Liver (tissue), 9 donors: Measurements from ENCODE around the gene RYR2. TPM values are rescaled to one million over a fixed set of nuclear protein-coding genes. Genes with fewer than 3 reads are reported as not detected.

Source experiments
- DNase-seq: peaks from one replicate; pipeline ENCODE4 v3.0.0-alpha.2; 2017; ENCODE audit warnings: low spot score
- H3K27ac ChIP-seq, 2 donors: one replicate each; pipeline ENCODE4 v1.7.0; 2013; ENCODE audit warnings: inconsistent platforms in 2 of 2, low read length in 2 of 2, control low read depth in 1 of 2, low read depth in 1 of 2, mild to moderate bottlenecking in 1 of 2
- H3K27me3 ChIP-seq, 4 donors: one replicate each; pipeline versions ENCODE4 v1.6.1 to v1.7.0; 2013; ENCODE audit warnings: low read length in 3 of 4, inconsistent platforms in 1 of 4, mild to moderate bottlenecking in 1 of 4, moderate library complexity in 1 of 4; ENCODE audit not compliant: control insufficient read depth in 4 of 4, insufficient read depth in 4 of 4
- H3K36me3 ChIP-seq, 4 donors: one replicate each; pipeline versions ENCODE4 v1.6.1 to v1.7.0; 2013; ENCODE audit warnings: low read length in 3 of 4, mild to moderate bottlenecking in 3 of 4, low read depth in 1 of 4, moderate library complexity in 1 of 4; ENCODE audit not compliant: control insufficient read depth in 4 of 4, insufficient read depth in 3 of 4
- H3K4me1 ChIP-seq, 4 donors: one replicate each; pipeline versions ENCODE4 v1.6.1 to v1.7.0; 2013; ENCODE audit warnings: low read length in 3 of 4, mild to moderate bottlenecking in 3 of 4, moderate library complexity in 1 of 4; ENCODE audit not compliant: control insufficient read depth in 4 of 4, insufficient read depth in 4 of 4
- H3K4me3 ChIP-seq, 3 donors: one replicate each; pipeline versions ENCODE4 v1.6.1 to v1.7.0; 2013; ENCODE audit warnings: low read length in 3 of 3, control low read depth in 1 of 3, low read depth in 1 of 3, mild to moderate bottlenecking in 1 of 3
- H3K9ac ChIP-seq, 2 donors: one replicate each; pipeline ENCODE4 v1.7.0; 2013; ENCODE audit warnings: low read length in 2 of 2, mild to moderate bottlenecking in 2 of 2, moderate library complexity in 2 of 2, control low read depth in 1 of 2, low read depth in 1 of 2
- H3K9me3 ChIP-seq, 4 donors: one replicate each; pipeline versions ENCODE4 v1.6.1 to v1.7.0; 2013; ENCODE audit warnings: low read length in 3 of 4; ENCODE audit not compliant: control insufficient read depth in 4 of 4
- ATF3 ChIP-seq: IDR thresholded peaks from 2 replicates; pipeline ENCODE4 v1.6.1; 2016; ENCODE audit warnings: antibody characterized with exemption
- EGR1 ChIP-seq, 2 donors: IDR thresholded peaks; 2 replicates each; pipeline ENCODE4 v1.6.1; 2016 to 2018; ENCODE audit warnings: antibody characterized with exemption in 2 of 2, low read depth in 2 of 2
- FOXA1 ChIP-seq: IDR thresholded peaks from 2 replicates; pipeline ENCODE4 v1.6.1; 2016; ENCODE audit warnings: antibody characterized with exemption
- GABPA ChIP-seq, 2 donors: IDR thresholded peaks in 1 of 2; conservative IDR thresholded peaks in 1 of 2; 2 replicates each; pipeline ENCODE4 v1.6.1; 2016; ENCODE audit warnings: antibody characterized with exemption in 2 of 2, mild to moderate bottlenecking in 1 of 2, moderate library complexity in 1 of 2
- HNF4A ChIP-seq, 2 donors: conservative IDR thresholded peaks; 2 replicates each; pipeline ENCODE4 v1.6.1; 2016; ENCODE audit warnings: antibody characterized with exemption in 2 of 2, mild to moderate bottlenecking in 2 of 2
- JUND ChIP-seq, 2 donors: IDR thresholded peaks; 2 replicates each; pipeline ENCODE4 v1.6.1; 2016; ENCODE audit warnings: antibody characterized with exemption in 2 of 2
- RAD21 ChIP-seq, 2 donors: IDR thresholded peaks; 2 replicates each; pipeline ENCODE4 v1.6.1; 2016; ENCODE audit warnings: antibody characterized with exemption in 2 of 2, mild to moderate bottlenecking in 2 of 2
- SP1 ChIP-seq: IDR thresholded peaks from 2 replicates; pipeline ENCODE4 v1.6.1; 2018; ENCODE audit warnings: antibody characterized with exemption, mild to moderate bottlenecking
- TAF1 ChIP-seq: conservative IDR thresholded peaks from 2 replicates; pipeline ENCODE4 v1.6.1; 2016; ENCODE audit warnings: antibody characterized with exemption, mild to moderate bottlenecking
- ZBTB33 ChIP-seq: IDR thresholded peaks from 2 replicates; pipeline ENCODE4 v1.6.1; 2016; ENCODE audit warnings: antibody characterized with exemption
- WGBS: extraction: QIAGEN DNeasy Blood & Tissue Kit; methylation state at CpG from one replicate; pipeline ENCODE4 v1.1.7; 2013; 5-methylcytosine and 5-hydroxymethylcytosine counted together
- polyA plus RNA-seq, 2 donors: library from polyadenylated mRNA; stranded (reverse) in 1 of 2; unstranded in 1 of 2; fragments of 200-250 nt in 1 of 2; fragments of >200 nt in 1 of 2; fragmentation: Nextera tagmentation in 1 of 2; extraction: Ambion mirVana in 1 of 2; gene quantifications; one replicate each; pipeline versions ENCODE4 v1.2.1 to v1.2.3, GENCODE V29; 2013 to 2015
- total RNA-seq, 2 donors: library from RNA; depleted of rRNA; stranded (reverse); fragments of >200 nt; gene quantifications; one replicate each; pipeline ENCODE4 v1.2.3, GENCODE V29; 2014
- TF ChIP-seq, protein P1 (sequence below): fragments of 150-350 bp; IDR thresholded peaks from 2 replicates; pipeline ENCODE4 v1.5.1; 2017; ENCODE audit warnings: improper control_type of control experiment, low read depth, low read length; ENCODE audit not compliant: missing input control
- TF ChIP-seq, protein P2 (sequence below): IDR thresholded peaks from 2 replicates; pipeline ENCODE4 v1.6.1; 2016; ENCODE audit warnings: antibody characterized with exemption, mild to moderate bottlenecking
- donor health status: healthy.
- donor health status: healthy.
- donor health status: healthy.
- donor health status: healthy.
- donor health status: healthy.

The RYR2 gene
- total and polyA plus RNA-seq, 4 donors, result 0.06 to 0.75 (median 0.31) TPM

DNA sequence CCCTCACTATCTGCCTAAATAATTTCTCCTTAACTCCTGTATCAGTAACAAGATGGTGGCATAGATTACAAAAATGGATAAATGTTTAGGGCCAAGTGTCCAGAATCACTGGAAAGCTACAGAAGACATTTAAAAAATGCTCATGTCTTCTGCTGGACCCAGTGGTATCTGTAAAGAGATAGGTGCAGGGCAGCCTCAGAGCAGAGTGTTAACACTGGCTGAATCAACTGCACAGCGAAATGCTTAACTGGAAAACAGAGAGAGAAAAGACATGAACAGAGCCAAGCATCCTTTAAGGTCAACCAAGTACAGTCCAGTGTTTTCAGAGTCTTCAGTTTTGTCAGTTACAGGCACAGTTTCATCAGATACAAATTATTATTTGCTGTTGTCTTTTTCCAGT, 429.4 kb downstream of the RYR2 start:
- Histone ChIP-seq H3K9ac (no peak overlapping the region), H3K4me3 (no peak overlapping the region), H3K9me3 (no peaks in the 10 kb centered on the region), H3K36me3 (no peaks in the 10 kb centered on the region), H3K27me3 (no peaks in the 10 kb centered on the region), H3K4me1 (no peaks in the 10 kb centered on the region), H3K27ac (no peak overlapping the region)
- no peak for DNase-seq
- WGBS, result 33% methylated on average over 1 of the region's 1 CpG
- TF ChIP-seq TAF1, result no peak
- no peak for TF ChIP-seq GABPA (IDR thresholded peaks at IDR 0.05 in 1 of 2, conservative IDR thresholded peaks at IDR 0.05 in 1 of 2)
- no peak for TF ChIP-seq SP1
- TF ChIP-seq JUND (IDR thresholded peaks at IDR 0.05), result no peak
- no peak for TF ChIP-seq RAD21 (IDR thresholded peaks at IDR 0.05)
- no peak for TF ChIP-seq FOXA1

DNA sequence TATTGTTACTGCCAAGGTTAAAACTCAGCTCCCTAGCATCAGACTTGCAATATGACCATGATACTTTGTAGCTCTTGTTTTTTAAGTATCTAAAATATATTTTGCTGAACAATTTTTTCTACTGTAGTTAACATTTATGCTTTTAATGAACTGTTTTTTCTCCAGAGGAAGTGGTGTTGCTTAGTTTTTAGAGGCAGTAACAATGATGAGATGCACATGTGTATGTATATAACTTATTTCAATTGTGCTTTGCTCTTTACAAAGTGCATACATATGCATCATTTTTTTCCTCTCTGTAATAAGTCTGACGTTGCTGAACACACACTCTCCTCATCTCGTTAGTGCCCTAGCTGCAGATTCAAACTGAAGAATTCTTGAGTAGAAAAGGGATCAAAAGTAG, 430.0 kb downstream of the RYR2 start:
- H3K36me3 ChIP-seq, result no peaks in the 10 kb centered on the region
- no peak overlapping the region for H3K4me3 ChIP-seq
- no peaks in the 10 kb centered on the region for H3K9me3 ChIP-seq
- 25% methylated on average over 2 of the region's 2 CpGs for WGBS
- TF ChIP-seq, protein P1, sequence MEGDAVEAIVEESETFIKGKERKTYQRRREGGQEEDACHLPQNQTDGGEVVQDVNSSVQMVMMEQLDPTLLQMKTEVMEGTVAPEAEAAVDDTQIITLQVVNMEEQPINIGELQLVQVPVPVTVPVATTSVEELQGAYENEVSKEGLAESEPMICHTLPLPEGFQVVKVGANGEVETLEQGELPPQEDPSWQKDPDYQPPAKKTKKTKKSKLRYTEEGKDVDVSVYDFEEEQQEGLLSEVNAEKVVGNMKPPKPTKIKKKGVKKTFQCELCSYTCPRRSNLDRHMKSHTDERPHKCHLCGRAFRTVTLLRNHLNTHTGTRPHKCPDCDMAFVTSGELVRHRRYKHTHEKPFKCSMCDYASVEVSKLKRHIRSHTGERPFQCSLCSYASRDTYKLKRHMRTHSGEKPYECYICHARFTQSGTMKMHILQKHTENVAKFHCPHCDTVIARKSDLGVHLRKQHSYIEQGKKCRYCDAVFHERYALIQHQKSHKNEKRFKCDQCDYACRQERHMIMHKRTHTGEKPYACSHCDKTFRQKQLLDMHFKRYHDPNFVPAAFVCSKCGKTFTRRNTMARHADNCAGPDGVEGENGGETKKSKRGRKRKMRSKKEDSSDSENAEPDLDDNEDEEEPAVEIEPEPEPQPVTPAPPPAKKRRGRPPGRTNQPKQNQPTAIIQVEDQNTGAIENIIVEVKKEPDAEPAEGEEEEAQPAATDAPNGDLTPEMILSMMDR, result no peak
- TF ChIP-seq JUND (IDR thresholded peaks at IDR 0.05), result no peak
- TF ChIP-seq EGR1 (IDR thresholded peaks at IDR 0.05; ENCODE audit: low read depth in 2 of 2), result no peak
- TF ChIP-seq HNF4A (conservative IDR thresholded peaks at IDR 0.05), result no peak
- TF ChIP-seq, protein P2, sequence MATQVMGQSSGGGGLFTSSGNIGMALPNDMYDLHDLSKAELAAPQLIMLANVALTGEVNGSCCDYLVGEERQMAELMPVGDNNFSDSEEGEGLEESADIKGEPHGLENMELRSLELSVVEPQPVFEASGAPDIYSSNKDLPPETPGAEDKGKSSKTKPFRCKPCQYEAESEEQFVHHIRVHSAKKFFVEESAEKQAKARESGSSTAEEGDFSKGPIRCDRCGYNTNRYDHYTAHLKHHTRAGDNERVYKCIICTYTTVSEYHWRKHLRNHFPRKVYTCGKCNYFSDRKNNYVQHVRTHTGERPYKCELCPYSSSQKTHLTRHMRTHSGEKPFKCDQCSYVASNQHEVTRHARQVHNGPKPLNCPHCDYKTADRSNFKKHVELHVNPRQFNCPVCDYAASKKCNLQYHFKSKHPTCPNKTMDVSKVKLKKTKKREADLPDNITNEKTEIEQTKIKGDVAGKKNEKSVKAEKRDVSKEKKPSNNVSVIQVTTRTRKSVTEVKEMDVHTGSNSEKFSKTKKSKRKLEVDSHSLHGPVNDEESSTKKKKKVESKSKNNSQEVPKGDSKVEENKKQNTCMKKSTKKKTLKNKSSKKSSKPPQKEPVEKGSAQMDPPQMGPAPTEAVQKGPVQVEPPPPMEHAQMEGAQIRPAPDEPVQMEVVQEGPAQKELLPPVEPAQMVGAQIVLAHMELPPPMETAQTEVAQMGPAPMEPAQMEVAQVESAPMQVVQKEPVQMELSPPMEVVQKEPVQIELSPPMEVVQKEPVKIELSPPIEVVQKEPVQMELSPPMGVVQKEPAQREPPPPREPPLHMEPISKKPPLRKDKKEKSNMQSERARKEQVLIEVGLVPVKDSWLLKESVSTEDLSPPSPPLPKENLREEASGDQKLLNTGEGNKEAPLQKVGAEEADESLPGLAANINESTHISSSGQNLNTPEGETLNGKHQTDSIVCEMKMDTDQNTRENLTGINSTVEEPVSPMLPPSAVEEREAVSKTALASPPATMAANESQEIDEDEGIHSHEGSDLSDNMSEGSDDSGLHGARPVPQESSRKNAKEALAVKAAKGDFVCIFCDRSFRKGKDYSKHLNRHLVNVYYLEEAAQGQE, result no peak
- no peak for TF ChIP-seq ZBTB33
- TF ChIP-seq ATF3, result no peak
- H3K27me3 ChIP-seq, result no peaks in the 10 kb centered on the region
- no peak for DNase-seq
- H3K4me1 ChIP-seq, result no peaks in the 10 kb centered on the region
- H3K27ac ChIP-seq, result no peak overlapping the region
- no peak overlapping the region for H3K9ac ChIP-seq
